Activated B cell treated with CpG ODN at 0.5 μM for 24 hours (primary cell): Measurements from ENCODE around the gene PSMB9. TPM values are rescaled to one million over a fixed set of nuclear protein-coding genes. Genes with fewer than 3 reads are reported as not detected.

ENCODE experiments used
- ATAC-seq: fragments of 200-7000 bp; cut with Tn5 transposase; one replicate; pipeline ENCODE4 v1.10.0; 2021; ENCODE audit warnings: low read depth, mild to moderate bottlenecking, moderate library complexity
- CTCF ChIA-PET: fragments of 350-600 bp; sonication (Branson Sonifier 250); formaldehyde crosslinking; loops from one replicate; lab custom pipeline; 2021; ENCODE audit warnings: antibody characterized with exemption; lab: Charles Lee
- POLR2A ChIA-PET: fragments of 350-600 bp; sonication (Branson Sonifier 250); formaldehyde crosslinking; loops from one replicate; lab custom pipeline; 2021; ENCODE audit warnings: antibody characterized with exemption; lab: Charles Lee
- DNase-seq: peaks from one replicate; pipeline ENCODE4 v3.0.0; 2022
- H3K27ac Mint-ChIP-seq: one replicate; pipeline ENCODE4 v1.8.0; 2020; ENCODE audit warnings: mixed read lengths
- H3K27me3 Mint-ChIP-seq: one replicate; pipeline ENCODE4 v1.8.0; 2021; ENCODE audit warnings: mixed read lengths
- H3K36me3 Mint-ChIP-seq: one replicate; pipeline ENCODE4 v1.8.0; 2021; ENCODE audit warnings: low read depth, mixed read lengths
- H3K4me1 Mint-ChIP-seq: one replicate; pipeline ENCODE4 v1.8.0; 2021; ENCODE audit warnings: mixed read lengths
- H3K4me3 Mint-ChIP-seq: one replicate; pipeline ENCODE4 v1.8.0; 2020; ENCODE audit warnings: mild to moderate bottlenecking, mixed read lengths
- H3K9me3 Mint-ChIP-seq: one replicate; pipeline ENCODE4 v1.8.0; 2020; ENCODE audit warnings: mixed read lengths
- intact Hi-C: fragments of 100-400 bp; cut with micrococcal nuclease; formaldehyde crosslinking; loops from one replicate; pipeline ENCODE4 v1.15.1; 2024
- total RNA-seq: library from RNA; stranded (reverse); gene quantifications from 2 replicates; pipeline ENCODE4 v1.2.3, GENCODE V29; 2022
- TF ChIP-seq, protein P1 (sequence below): fragments of 200-600 bp; IDR thresholded peaks from one replicate; pipeline ENCODE4 v1.8.0; 2022; ENCODE audit warnings: antibody characterized with exemption, mild to moderate bottlenecking

PSMB9 gene
- total RNA-seq, 1 donor from 2014 or later, result 198 TPM

- CTCF ChIA-PET, result interaction anchor here (0.8 to 4.8 kb wide), 15 partner anchors 9 to 353 kb away, joined by 3 to 26 read pairs (median 4); partner anchors contain the start of gene TAP2
- Mint-ChIP-seq H3K4me3 (peak overlapping the region; percentile 99), H3K27ac (peak overlapping the region; percentile 97), H3K4me1 (peaks cover 70% of the 10 kb centered on the region), H3K27me3 (no peaks in the 10 kb centered on the region), H3K9me3 (no peaks in the 10 kb centered on the region), H3K36me3 (peaks cover 15% of the 10 kb centered on the region)
- intact Hi-C loops, result loop anchor here (2.0 to 10.0 kb wide), 3 partner anchors 16 to 250 kb away; partner anchors contain the start of gene HLA-DMA
- POLR2A ChIA-PET, result interaction anchor here (0.6 to 6.8 kb wide), 27 partner anchors 9 to 377 kb away, joined by 3 to 240 read pairs (median 9); partner anchors contain the start of genes BRD2, HLA-DMA, HLA-DMB and HLA-DPB1
- ATAC-seq (peak; percentile 3), DNase-seq (no peak)
- TF ChIP-seq, protein P1, sequence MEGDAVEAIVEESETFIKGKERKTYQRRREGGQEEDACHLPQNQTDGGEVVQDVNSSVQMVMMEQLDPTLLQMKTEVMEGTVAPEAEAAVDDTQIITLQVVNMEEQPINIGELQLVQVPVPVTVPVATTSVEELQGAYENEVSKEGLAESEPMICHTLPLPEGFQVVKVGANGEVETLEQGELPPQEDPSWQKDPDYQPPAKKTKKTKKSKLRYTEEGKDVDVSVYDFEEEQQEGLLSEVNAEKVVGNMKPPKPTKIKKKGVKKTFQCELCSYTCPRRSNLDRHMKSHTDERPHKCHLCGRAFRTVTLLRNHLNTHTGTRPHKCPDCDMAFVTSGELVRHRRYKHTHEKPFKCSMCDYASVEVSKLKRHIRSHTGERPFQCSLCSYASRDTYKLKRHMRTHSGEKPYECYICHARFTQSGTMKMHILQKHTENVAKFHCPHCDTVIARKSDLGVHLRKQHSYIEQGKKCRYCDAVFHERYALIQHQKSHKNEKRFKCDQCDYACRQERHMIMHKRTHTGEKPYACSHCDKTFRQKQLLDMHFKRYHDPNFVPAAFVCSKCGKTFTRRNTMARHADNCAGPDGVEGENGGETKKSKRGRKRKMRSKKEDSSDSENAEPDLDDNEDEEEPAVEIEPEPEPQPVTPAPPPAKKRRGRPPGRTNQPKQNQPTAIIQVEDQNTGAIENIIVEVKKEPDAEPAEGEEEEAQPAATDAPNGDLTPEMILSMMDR, result no peak
Measured at GRCh38 chr6:32895006-32895345, 41.0 kb downstream of the PSMB9 start.

GRCh38 chr6:32903952-32904351 is 50.0 kb downstream of the PSMB9 start:
- H3K4me1 Mint-ChIP-seq, result peaks cover 23% of the 10 kb centered on the region
- DNase-seq (no peak), ATAC-seq (no peak)
- intact Hi-C loops, result no loop called here
- H3K27ac Mint-ChIP-seq, result no peak overlapping the region
- TF ChIP-seq, protein P1, result no peak
- no peaks in the 10 kb centered on the region for H3K9me3 Mint-ChIP-seq
- H3K4me3 Mint-ChIP-seq, result no peak overlapping the region
- ChIA-PET POLR2A (interaction anchor here (1.4 to 3.7 kb wide), 6 partner anchors 9 to 68 kb away, joined by 4 to 34 read pairs (median 6); partner anchors contain the start of gene HLA-DMA), CTCF (interaction anchor here (1.4 to 2.4 kb wide), 5 partner anchors 9 to 81 kb away, joined by 3 to 9 read pairs (median 7); partner anchors contain the start of gene HLA-DMA)
- H3K27me3 Mint-ChIP-seq, result no peaks in the 10 kb centered on the region
- peaks cover 13% of the 10 kb centered on the region for H3K36me3 Mint-ChIP-seq

DNA sequence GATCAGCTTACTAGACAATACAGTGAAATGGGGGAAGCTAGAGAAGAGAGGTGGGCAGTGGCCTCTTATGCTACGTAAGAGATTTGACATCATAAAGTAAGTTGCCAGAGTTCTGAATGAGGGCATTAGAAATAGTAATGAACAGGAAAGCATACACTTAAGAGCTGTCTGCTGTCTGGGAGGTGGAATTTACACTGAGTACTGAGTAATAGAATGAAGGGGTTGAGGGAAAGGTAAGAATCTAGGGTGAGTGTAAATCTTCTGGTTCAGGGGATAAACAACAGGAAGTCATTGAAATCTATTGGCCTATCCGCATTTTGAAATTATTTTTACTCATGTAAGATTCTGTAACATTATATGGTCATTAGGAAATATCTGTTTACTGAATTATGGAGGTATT is 51.1 kb downstream of the PSMB9 start:
- DNase-seq, result no peak
- no peaks in the 10 kb centered on the region for H3K9me3 Mint-ChIP-seq
- CTCF ChIA-PET, result interaction anchor here (0.8 to 2.4 kb wide), 9 partner anchors 8 to 80 kb away, joined by 3 to 9 read pairs (median 4); partner anchors contain the start of gene HLA-DMA
- H3K36me3 Mint-ChIP-seq, result peaks cover 13% of the 10 kb centered on the region
- POLR2A ChIA-PET, result interaction anchor here (0.6 to 3.7 kb wide), 6 partner anchors 10 to 67 kb away, joined by 3 to 34 read pairs (median 6); partner anchors contain the start of gene HLA-DMA
- no peak for ATAC-seq
- H3K27ac Mint-ChIP-seq, result no peak overlapping the region
- H3K4me1 Mint-ChIP-seq, result peaks cover 23% of the 10 kb centered on the region
- TF ChIP-seq, protein P1, result no peak
- H3K4me3 Mint-ChIP-seq, result no peak overlapping the region
- intact Hi-C loops, result no loop called here
- no peaks in the 10 kb centered on the region for H3K27me3 Mint-ChIP-seq

DNA sequence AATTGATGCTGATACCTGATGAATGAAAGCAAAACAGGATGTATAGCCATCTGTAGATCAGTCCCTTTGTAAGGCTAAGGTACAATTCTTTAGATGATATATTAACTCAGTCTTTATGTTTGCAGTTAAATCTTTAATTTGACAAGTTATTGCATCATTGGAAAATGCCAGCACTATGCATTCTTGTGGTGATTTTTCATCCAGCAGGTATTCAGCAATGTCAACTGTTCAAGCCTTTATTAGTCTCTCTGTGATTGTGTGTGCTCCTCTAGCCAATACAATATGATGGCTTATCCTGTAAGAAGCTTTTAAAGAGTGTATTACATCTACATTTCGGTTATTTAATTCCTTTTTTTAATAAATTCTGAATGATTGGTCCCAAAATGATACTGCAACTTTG is 52.5 kb downstream of the PSMB9 start:
- ATAC-seq (no peak), DNase-seq (no peak)
- Mint-ChIP-seq H3K36me3 (peaks cover 3% of the 10 kb centered on the region), H3K27ac (no peak overlapping the region), H3K4me1 (peaks cover 21% of the 10 kb centered on the region), H3K9me3 (no peaks in the 10 kb centered on the region), H3K4me3 (no peak overlapping the region), H3K27me3 (no peaks in the 10 kb centered on the region)
- POLR2A ChIA-PET, result interaction anchor here (0.6 to 2.9 kb wide), 3 partner anchors 34 to 81 kb away, joined by 3 to 17 read pairs (median 4); no protein-coding TSS in a partner anchor
- intact Hi-C loops, result no loop called here
- CTCF ChIA-PET, result no interaction called here
- TF ChIP-seq, protein P1, result no peak

DNA sequence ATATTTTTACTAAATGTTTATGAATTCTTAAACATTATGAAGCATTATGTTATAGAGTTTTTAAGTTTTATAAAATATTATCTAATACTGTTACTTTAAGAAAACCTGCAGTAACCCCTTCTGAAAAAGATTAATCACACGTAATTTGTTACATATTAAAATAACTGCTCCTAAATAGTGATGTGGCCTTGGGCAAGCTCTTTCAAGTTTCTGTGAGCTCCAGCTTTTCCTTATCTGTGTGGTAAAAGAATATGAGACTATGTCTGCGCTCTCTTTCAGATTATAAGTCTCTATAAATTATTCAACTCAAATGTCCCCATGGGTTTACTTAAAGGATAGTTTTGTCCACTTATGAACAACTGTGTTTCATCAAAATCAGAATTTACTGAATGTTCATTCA is 54.9 kb downstream of the PSMB9 start:
- Mint-ChIP-seq H3K27ac (no peak overlapping the region), H3K27me3 (no peaks in the 10 kb centered on the region), H3K9me3 (no peaks in the 10 kb centered on the region), H3K4me1 (peaks cover 13% of the 10 kb centered on the region), H3K4me3 (no peak overlapping the region), H3K36me3 (no peaks in the 10 kb centered on the region)
- POLR2A ChIA-PET, result no interaction called here
- intact Hi-C loops, result no loop called here
- TF ChIP-seq, protein P1, result no peak
- ATAC-seq, result no peak
- DNase-seq, result no peak
- CTCF ChIA-PET, result interaction anchor here (0.9 kb wide), 1 partner anchor 44 kb away, joined by 3 read pairs; the partner anchor contains the start of gene HLA-DMA

Other genes starting within 250 kb of the PSMB9 start
- 628 and 664 TPM in 2 replicates for gene HLA-DQA1, start 216.8 kb upstream of the PSMB9 start, total RNA-seq
- gene HLA-DQB1, start 187.5 kb upstream of the PSMB9 start, total RNA-seq, result 262 and 310 TPM in 2 replicates
- 231 and 237 TPM in 2 replicates for gene HLA-DQA2, start 112.8 kb upstream of the PSMB9 start, total RNA-seq
- 95.7 and 107 TPM in 2 replicates for gene HLA-DQB2, start 90.7 kb upstream of the PSMB9 start, total RNA-seq
- 95.6 and 101 TPM in 2 replicates for gene HLA-DOB, start 37.2 kb upstream of the PSMB9 start, total RNA-seq
- 141 and 172 TPM in 2 replicates for gene TAP2, start 15.5 kb upstream of the PSMB9 start, total RNA-seq
- gene PSMB8, start 10.1 kb upstream of the PSMB9 start, total RNA-seq, result 182 and 194 TPM in 2 replicates
- 148 and 151 TPM in 2 replicates for gene TAP1, start 488 bp upstream of the PSMB9 start, total RNA-seq
- gene HLA-DMB, start 86.8 kb downstream of the PSMB9 start, total RNA-seq, result 341 and 365 TPM in 2 replicates
- gene HLA-DMA, start 98.9 kb downstream of the PSMB9 start, total RNA-seq, result 371 and 387 TPM in 2 replicates
- 347 and 370 TPM in 2 replicates for gene BRD2, start 114.4 kb downstream of the PSMB9 start, total RNA-seq
- gene HLA-DOA, start 155.4 kb downstream of the PSMB9 start, total RNA-seq, result 153 and 167 TPM in 2 replicates
- 718 and 730 TPM in 2 replicates for gene HLA-DPA1, start 219.5 kb downstream of the PSMB9 start, total RNA-seq
- 853 and 854 TPM in 2 replicates for gene HLA-DPB1, start 221.8 kb downstream of the PSMB9 start, total RNA-seq